ENCODE measurements around the gene DUSP6. TPM values are rescaled to one million over a fixed set of nuclear protein-coding genes. Genes with fewer than 3 reads are reported as not detected.

Gene DUSP6
- total RNA-seq, 4 donors from 2014 or later, result 22.9 to 83.4 (median 53.2) TPM

- TF ChIP-seq EP300 (IDR thresholded peaks at IDR 0.05; ENCODE audit: low read depth) (no peak), POLR2AphosphoS5 (IDR thresholded peaks at IDR 0.05) (no peak), POLR2A (IDR thresholded peaks at IDR 0.05) (no peak), CTCF (IDR thresholded peaks at IDR 0.05) (no peak)
- no peaks in the 10 kb centered on the region for H3K27me3 ChIP-seq
- in situ Hi-C loops (cut with MboI; ENCODE audit: low pct_ligation_motif_present in 1 of 4, low pct_unique_long_range_greater_than_20kb in 1 of 4, low sequenced_read_pairs in 3 of 4), result no loop called here
Observed at GRCh38 chr12:89372584-89373370, 20.5 kb upstream of the DUSP6 start.

GRCh38 chr12:89370850-89371249 is 18.5 kb upstream of the DUSP6 start:
- Histone ChIP-seq H3K27ac (peak overlapping the region; percentile 58 to 79 (median 67)), H3K27me3 (no peaks in the 10 kb centered on the region), H3K4me3 (no peak overlapping the region), H3K9me3 (no peaks in the 10 kb centered on the region), H3K36me3 (no peaks in the 10 kb centered on the region), H3K4me1 (peaks cover 18 to 68% (median 43%) of the 10 kb centered on the region in 4 donors)
- TF ChIP-seq EP300 (IDR thresholded peaks at IDR 0.05; ENCODE audit: low read depth) (no peak), CTCF (IDR thresholded peaks at IDR 0.05) (no peak), POLR2A (IDR thresholded peaks at IDR 0.05) (no peak), POLR2AphosphoS5 (IDR thresholded peaks at IDR 0.05) (no peak)
- DNase-seq, result no peak
- in situ Hi-C loops (cut with MboI; ENCODE audit: low pct_ligation_motif_present in 1 of 4, low pct_unique_long_range_greater_than_20kb in 1 of 4, low sequenced_read_pairs in 3 of 4), result no loop called here
- whole genome bisulfite sequencing, 2 donors (ENCODE audit: low coverage in 1 of 2), result 73 to 85% methylated on average over 5 to 7 of the region's 7 CpGs
- intact Hi-C loops (cut with DNase I; ENCODE audit: low total_unique reads), result no loop called here

More at GRCh38 chr12:89372584-89373370, 20.5 kb upstream of the DUSP6 start:
- no peak for DNase-seq
- H3K27ac ChIP-seq, result peak overlapping the region; percentile 59 to 80 (median 68)
- intact Hi-C loops (cut with DNase I; ENCODE audit: low total_unique reads), result no loop called here
- H3K4me3 ChIP-seq, result no peak overlapping the region
- no peaks in the 10 kb centered on the region for H3K9me3 ChIP-seq
- no peaks in the 10 kb centered on the region for H3K36me3 ChIP-seq
- peaks cover 24 to 78% (median 54%) of the 10 kb centered on the region in 4 donors for H3K4me1 ChIP-seq
- 54 to 63% methylated on average over 5 to 6 of the region's 6 CpGs for WGBS, 2 donors (ENCODE audit: low coverage in 1 of 2)

GRCh38 chr12:89370421-89370831 is 18.1 kb upstream of the DUSP6 start:
- in situ Hi-C loops (cut with MboI; ENCODE audit: low pct_ligation_motif_present in 1 of 4, low pct_unique_long_range_greater_than_20kb in 1 of 4, low sequenced_read_pairs in 3 of 4) (no loop called here), intact Hi-C loops (cut with DNase I; ENCODE audit: low total_unique reads) (no loop called here)
- Histone ChIP-seq H3K9me3 (no peaks in the 10 kb centered on the region), H3K4me3 (no peak overlapping the region), H3K4me1 (peaks cover 17 to 67% (median 42%) of the 10 kb centered on the region in 4 donors), H3K36me3 (no peaks in the 10 kb centered on the region), H3K27me3 (no peaks in the 10 kb centered on the region), H3K27ac (peak overlapping the region; percentile 58 to 79 (median 67))
- peak; percentile 49 for DNase-seq
- 32 to 42% methylated on average over 3 of the region's 3 CpGs for WGBS, 2 donors (ENCODE audit: low coverage in 1 of 2)
- TF ChIP-seq POLR2A (IDR thresholded peaks at IDR 0.05) (no peak), CTCF (IDR thresholded peaks at IDR 0.05) (no peak), POLR2AphosphoS5 (IDR thresholded peaks at IDR 0.05) (no peak), EP300 (IDR thresholded peaks at IDR 0.05; ENCODE audit: low read depth) (no peak)

- H3K4me3 ChIP-seq, result no peak overlapping the region
- WGBS, 2 donors (ENCODE audit: low coverage in 1 of 2), result 70 to 73% methylated on average over 3 of the region's 3 CpGs
- TF ChIP-seq CTCF (IDR thresholded peaks at IDR 0.05), result no peak
- TF ChIP-seq POLR2AphosphoS5 (IDR thresholded peaks at IDR 0.05), result no peak
- no peak for TF ChIP-seq EP300 (IDR thresholded peaks at IDR 0.05; ENCODE audit: low read depth)
- no peak for TF ChIP-seq POLR2A (IDR thresholded peaks at IDR 0.05)
- H3K27ac ChIP-seq, result peak overlapping the region in 3 of 4 donors; percentile 74 to 79 (median 76)
- intact Hi-C loops (cut with DNase I; ENCODE audit: low total_unique reads), result loop anchor here (10.0 kb wide), 1 partner anchor 334 kb away; no protein-coding TSS in a partner anchor
- H3K4me1 ChIP-seq, result peaks cover 13 to 57% (median 37%) of the 10 kb centered on the region in 4 donors
- no peaks in the 10 kb centered on the region for H3K27me3 ChIP-seq
- no peaks in the 10 kb centered on the region for H3K9me3 ChIP-seq
- H3K36me3 ChIP-seq, result no peaks in the 10 kb centered on the region
- in situ Hi-C loops (cut with MboI; ENCODE audit: low pct_ligation_motif_present in 1 of 4, low pct_unique_long_range_greater_than_20kb in 1 of 4, low sequenced_read_pairs in 3 of 4), result no loop called here
- DNase-seq, result no peak
Observed at GRCh38 chr12:89369166-89369565, 16.9 kb upstream of the DUSP6 start.

Data from transverse colon (tissue), 4 donors.